NCI-H2196 treated with DMSO at 0.1 percent for 48 hours (cell line): ENCODE measurements around the gene CTAGE9.
"Not testable (repeated sequence)": the region's sequence is repeated elsewhere in the genome, so short reads cannot be mapped to it uniquely, and the experiment has no call there.

Experiments used
- DNase-seq: peaks from one replicate; lab custom pipeline; 2025; ENCODE audit not compliant: unreplicated experiment; lab: John Stamatoyannopoulos, UW

CTAGE9 gene

DNA sequence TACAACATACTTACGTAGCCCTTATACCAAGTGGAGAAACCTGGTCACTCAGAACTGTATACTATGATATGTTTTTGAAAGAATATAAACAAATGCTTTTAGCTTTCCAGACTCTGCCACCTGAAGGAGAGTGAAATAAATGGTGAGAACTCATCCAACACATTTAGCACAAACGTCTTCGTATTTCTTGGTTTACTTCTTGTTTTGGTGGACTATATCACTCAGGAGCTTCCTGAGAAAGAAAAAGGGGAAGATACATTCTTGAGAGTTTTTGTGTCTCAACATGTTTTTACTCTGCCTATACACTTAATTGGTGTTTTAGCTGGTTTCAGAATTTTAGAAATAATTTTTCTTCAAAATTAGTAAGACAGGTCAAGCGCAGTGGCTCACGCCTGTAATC is 19.4 kb upstream of the CTAGE9 start:
- no peak for DNase-seq

DNA sequence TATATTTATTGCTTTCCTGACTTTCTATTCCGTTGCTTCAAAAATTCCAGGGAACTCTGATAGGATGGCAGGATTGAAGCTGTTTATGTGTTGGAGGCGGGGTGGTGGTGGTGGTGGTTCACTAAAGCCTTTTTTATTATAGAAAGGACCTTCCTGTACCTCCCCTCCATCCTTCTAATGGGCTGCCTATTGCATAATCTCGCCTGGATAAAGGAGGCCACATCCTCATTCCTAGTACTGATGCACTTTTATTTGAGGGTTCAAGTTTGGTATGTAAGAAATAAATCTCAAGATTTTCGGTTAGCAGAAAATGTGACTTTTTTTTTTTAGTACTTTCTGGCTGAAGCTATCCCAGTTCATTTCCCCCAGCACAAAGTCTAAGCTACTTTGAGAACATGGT is 18.7 kb upstream of the CTAGE9 start:
- DNase-seq, result no peak

DNA sequence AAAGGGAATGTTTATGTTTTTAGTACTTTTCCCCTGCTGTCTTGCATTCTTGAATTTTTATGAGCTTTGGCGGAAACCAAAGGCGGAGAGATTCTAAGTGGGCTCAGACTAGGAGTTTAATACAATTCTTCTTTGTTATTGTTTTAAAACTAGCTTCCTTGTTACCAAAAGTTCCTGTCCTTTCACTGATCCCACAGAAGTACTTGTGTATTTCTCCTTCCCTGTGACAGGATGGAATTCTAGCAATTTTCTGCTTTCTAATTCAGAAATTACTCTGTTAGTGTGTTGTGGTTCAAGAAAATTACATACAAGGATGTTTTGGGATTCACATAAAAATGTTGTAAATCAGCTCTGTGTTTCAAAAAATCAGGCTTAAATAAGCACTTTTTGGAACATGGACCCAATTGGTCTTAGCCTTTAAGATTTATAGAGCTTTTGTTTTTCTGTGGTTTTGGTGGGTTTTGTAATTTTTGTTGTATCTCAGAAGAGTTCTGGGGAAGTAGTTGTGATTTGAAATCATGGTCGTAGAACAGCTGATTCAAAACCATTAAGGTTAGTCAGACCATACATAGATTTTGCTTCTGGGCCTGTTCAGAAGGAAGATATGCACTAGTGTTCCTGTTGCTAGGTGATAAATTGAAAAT is 17.6 kb upstream of the CTAGE9 start:
- DNase-seq, result no peak

DNA sequence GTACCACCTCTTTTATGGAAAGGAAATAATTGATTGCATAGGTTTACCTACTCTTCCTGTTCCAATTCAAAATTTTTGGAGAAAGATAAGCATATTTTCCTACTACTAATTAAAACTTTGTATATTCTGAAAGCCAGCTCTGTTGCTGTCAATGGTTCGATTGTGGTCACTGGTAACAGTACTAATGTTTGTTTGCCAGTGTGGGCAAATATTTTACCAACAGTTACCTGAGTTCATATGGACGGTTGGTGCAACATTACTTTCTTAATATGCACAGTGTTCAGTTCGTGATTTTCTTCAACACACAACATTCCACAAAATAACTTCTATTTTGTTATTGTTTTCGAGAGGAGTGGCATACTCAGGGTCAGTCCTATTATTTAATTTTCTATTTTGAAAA is 17.1 kb upstream of the CTAGE9 start:
- no peak for DNase-seq

DNA sequence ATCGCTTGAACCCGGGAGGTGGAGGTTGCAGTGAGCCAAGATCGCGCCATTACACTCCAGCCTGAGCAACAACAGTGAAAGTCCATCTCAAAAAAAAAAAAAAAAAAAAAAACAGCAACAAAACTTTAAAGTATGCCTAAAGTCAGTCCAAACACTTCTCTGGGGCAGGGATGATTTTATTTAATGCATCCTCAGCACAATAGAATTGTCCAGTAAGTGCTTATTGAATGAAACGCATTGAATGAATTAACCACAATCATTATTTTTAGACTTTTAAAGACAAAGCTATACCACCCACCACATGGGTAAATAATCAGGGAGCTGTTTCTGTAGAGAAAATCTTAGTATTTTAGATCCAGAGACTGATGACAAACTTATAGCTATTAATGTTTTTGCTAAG is 16.6 kb upstream of the CTAGE9 start:
- DNase-seq, result no peak

DNA sequence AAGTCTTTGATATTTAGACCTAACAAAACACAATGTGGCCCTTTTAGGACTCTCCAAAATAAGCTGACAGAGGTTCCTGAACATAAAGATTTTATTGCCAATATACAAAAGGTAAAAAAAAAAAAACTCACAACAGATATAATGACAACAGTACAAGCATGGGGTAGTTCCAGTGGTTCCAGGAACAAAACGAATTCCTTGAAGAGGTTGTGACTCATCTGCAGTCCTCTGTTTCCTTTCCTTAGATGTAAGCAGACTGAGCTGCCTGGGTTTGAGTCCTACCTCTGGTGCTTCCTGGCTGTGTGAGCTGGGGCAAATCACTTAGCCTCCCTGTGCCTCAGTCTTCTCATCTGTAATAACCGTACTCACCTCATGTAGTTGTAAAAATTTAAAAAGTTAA is 13.3 kb upstream of the CTAGE9 start:
- no peak for DNase-seq

DNA sequence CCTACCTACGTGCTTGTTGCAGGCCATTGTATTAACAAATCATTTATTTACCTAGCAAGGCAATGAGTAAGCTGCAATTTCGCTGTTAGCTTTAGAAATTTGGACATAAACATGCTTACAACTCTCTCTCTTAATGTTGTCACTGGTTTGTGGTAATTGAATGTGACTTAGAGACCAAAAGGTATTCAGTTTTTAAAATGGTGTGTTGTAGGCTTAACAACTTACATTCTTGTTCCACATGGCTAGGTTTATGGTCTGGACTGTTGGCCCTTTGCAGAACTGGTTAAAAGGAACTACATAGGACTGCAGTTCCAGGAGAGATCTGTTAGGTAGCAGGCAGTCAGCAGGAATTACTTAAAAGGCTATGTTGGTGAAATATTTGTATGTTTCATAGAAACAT is 10.3 kb upstream of the CTAGE9 start:
- DNase-seq, result no peak

DNA sequence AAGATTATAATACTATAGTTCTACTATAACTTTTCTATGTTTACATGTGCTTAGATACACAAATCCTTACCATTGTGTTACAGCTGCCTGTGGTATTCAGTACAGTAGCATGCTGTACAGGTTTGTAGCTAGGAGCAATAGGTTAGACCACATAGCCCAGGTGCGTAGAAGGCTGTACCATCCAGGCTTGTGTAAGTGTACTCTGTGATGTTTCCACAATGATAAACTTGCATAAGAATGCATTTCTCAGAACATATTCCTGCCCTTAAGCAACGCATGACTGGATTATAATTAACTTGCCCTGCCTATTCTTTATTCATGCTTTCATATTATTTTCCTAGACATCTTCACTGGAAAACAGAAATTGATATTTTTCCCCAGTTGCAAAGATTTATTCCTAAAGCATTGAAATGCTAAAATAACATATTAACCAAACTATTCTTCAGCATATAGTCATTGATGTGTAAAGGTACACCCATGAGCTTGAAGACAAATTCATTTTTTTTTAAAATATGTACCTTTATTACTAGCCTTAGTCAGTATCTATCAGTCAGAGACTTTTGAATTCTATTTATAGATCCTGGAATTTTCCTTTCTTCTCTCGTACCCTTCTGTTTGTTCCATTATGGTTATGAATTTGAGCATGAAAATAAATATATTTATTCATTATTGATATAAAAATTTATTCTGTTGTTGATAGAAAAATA is 7.2 kb upstream of the CTAGE9 start:
- no peak for DNase-seq

DNA sequence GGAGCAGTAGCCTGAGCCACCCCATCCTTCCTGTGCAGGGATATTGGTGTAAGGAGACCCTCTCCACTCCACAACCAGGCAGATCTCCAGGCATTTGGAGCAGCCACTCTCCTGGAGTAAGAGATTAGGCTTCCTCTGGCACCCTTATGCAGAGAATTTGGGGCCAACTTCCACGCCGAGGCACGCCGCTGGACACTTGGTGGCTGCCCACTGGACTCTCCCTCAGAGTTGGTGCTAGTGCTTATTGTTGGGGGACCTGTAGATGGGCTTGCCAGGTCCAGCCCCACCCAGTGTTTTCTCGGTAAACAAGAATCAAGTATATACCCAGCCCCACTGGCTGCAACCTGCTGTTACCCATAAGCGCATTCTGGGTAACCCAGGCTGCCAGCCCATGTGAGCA is 4.8 kb upstream of the CTAGE9 start:
- DNase-seq, result not testable (repeated sequence)

DNA sequence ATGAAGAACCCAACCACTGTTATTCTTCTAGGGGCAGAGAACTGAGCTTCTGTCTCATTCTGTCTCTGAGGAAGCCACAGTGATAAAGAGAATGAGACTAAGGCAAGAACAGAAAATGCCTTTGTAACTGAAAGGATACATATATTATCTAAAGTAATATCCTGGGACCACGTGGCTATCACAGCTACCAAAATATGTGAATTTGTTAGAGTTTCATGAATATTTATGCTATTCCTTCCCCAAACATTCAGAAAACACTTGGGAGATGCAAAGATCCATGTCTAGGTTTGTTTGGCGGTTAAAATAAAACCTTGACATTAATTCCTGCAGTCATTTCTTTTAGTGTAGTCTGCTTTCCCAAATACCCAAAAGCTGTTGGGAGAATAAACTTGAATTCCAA is 6.9 kb downstream of the CTAGE9 start:
- not testable (repeated sequence) for DNase-seq

DNA sequence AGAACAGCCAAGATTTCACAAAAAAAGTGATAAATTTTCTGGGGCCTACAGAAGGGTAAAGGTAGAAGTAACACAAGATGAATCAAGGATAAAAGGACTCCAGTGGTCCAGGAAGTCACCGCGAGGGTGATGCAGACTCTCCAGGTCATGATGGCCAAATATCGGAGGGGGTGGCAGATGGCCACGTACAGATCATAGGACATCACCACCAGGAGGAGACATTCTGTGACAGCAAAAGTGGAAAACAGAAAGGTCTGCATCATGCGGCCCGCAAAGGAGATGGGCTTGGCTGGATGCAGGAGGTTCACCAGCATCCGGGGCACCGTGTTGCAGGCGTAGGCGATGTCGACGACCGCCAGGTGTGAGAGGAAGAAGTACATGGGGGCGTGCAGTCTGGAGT is 10.0 kb downstream of the CTAGE9 start:
- DNase-seq, result not testable (repeated sequence)

DNA sequence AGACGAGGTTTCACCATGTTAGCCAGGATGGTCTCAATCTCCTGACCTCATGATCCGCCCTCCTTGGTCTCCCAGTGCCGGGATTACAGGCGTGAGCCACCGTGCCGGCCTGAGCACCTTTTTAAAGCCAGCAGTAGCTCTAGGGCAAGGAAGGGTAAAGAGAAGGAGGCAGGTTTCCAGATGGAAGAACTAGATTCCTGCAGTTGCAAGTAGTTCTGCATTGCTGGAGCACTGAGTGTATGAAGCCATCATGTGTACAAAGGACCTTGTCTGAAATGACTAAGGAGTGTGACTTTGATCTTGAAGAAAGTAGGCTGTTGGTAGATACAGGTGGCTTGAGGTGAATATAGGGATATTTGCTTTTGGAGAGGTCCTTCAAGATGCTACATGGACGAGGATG is 13.9 kb downstream of the CTAGE9 start:
- no peak for DNase-seq

DNA sequence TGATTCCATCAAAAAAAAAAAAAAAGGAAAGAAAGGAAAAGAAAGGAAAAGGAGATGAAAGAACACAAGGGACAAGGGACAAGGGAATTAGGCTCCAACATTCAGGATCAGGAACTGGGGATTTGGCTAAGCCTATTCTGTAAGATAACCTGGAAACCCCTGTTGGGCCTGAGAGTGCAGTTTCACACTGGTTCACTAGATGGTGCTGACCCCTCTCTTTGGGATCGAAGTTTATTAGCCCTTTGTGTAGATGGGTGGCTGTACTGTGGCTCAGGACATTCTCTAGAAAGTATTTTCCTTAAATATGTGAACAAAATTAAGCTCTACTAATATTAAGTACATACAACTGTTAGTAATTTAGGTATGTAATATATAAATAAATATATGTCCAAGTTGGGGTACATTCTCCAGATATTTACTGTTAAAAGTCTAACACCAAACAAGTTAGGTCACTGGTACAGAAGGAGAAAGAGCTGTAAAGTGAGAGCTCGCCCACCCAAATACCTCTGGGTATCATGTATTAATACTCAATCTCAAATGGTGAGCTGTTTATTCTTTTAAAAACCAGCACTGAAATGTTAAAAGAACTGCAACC is 15.9 kb downstream of the CTAGE9 start:
- peak; percentile 11 for DNase-seq

DNA sequence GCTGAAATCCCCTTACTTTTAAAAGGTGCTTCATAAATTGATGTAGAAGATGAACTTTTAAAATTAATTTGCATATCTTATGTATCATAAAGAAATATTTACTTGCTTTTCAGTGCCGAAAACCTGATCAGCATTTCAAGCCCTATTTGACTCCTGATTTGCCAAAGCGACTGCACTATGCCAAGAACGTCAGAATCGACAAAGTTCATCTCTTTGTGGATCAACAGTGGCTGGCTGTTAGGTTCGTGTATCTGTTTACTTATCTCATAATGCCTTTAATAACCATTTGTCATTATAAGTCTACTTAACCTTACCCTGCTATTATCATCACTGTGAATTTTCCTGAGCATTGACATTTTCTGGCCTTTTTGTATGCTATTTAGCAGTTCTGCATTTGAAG is 17.4 kb downstream of the CTAGE9 start:
- no peak for DNase-seq

DNA sequence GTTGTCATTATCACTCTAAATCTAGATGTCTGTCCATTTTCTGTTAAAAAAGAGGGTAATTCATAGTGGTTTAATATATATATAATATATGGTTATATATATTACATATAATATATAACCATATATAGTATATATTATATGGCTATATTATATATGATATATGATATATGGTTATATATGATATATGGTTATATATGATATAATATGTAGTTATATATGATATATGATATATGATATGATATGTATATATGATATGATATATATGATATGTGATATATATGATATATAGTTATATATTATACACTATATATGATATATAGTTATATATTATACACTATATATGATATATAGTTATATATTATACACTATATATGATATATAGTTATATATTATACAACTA is 18.2 kb downstream of the CTAGE9 start:
- no peak for DNase-seq

DNA sequence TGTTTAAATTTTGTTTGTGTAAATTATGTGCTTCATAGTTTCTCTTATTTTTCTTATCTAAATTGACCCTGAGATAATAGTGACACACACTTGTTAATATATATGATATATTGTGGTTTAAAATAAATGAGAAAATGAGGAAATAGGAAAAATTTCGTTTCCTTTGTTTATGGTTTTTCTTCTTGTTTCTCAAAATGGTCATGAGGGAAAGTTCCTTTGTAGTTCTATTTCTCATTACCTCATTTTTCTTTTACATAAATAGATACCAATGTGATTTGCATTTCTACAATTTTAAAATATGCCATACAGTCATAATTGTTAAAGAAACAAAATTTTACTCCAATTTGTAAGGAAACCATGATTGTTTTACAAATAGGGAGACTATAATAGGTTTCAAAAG is 18.8 kb downstream of the CTAGE9 start:
- no peak for DNase-seq

DNA sequence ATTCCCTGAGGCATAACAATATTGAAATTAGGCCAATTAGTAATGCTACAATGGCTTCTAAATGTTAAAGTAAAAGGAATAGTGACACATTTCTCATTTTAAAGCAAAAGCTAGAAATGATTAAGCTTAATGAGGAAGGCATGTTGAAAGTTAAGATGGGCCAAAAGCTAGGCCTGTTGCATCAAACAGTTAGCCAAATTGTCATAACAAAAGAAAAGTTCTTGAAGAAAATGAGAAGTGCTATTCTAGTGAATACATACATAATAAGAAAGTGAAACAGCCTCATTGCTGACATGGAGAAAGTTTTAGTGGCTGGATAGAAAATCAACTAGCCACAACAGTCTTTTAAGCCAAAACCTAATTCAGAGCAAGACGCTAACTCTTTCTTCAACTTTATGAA is 22.5 kb downstream of the CTAGE9 start:
- no peak for DNase-seq

DNA sequence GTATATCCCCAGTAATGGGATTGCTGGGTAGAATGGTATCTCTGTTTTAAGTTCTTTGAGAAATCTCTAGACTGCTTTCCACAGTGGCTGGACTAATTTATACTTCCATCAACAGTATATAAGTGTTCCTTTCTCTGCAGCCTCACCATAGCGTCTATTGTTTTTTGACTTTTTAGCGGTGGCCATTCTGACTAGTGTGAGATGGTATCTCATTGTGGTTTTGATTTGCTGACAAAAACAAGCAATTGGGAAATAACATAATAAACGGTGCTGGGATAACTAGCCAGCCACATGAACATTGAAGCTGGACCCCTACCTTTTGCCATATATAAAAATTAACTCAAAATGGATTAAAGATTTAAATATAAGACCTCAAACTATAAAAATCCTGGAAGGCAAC is 23.8 kb downstream of the CTAGE9 start:
- no peak for DNase-seq

DNA sequence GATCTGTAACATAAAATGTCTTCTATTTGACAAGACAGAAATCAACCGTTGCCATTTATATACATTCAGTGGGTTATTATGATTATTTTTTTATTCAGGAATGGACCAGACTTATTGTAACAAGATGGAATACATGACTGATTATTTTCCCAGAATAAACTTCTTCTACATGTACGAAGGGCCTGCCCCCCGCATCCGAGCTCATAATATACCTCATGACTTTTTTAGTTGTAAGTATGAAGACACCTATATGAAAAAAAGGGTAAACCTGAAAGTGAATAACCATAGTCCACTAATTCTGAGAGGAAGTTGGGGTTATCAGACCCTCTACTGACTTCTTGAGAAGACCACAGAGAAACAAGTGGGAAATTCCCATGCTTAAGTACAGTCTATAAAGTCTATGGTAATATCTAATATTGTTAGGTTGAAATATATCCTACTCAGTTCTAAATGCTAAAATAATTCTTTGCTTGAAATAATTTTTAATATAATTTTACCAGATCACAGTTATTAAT is 25.5 kb downstream of the CTAGE9 start:
- no peak for DNase-seq

DNA sequence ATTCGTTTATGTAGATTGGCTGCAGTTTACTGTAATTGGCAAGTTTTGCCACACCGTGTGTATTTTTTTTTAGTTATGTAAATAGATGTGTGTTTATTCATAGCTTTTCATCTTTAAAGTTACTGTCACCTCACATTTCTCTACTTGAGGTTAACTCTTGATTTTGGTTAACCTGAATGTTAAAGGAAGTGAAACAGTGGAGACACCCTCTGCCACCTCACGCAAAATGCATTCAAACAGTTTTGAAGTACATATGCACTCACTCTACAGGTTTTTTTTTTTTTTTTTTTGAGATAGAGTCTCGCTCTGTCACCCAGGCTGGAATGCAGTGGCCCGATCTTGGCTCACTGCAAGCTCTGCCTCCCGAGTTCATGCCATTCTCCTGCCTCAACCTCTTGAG is 27.3 kb downstream of the CTAGE9 start:
- DNase-seq, result no peak

DNA sequence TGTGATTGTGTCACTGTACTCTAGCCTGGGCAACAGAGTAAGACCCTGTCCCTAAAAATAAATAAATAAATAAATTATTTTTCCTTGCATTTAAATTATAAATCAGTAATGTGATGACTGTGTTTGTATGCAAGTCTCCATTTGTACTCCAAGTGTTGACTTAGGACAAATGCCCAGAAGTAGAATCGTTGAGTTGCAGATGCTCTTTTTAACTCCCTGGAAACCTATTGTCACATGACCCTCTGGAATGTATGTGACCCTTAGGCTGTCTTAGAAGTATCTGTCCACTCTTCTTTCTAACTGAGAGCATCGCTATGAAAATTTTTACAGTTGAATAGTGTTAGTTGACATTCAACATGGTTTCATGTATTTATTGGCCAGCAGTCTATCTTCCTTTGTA is 28.4 kb downstream of the CTAGE9 start:
- DNase-seq, result no peak

DNA sequence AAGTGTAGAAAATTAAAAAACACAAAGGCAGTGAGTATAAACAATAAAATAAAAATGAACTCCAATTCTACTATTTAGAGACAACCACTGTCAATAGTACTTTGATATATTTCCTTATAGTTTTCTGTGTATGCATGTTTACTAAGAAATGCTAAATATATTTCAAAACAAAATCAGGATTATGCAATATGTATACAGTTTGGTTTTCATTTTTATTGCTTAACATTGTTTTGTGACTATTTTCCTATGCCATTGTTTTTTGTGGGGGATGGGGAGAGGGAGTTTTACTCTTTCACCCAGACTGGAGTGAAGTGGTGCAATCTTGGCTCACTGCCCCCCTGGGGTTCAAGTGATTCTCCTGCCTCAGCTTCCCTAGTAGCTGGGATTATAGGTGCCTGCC is 29.2 kb downstream of the CTAGE9 start:
- no peak for DNase-seq
